Measurements from ENCODE around the gene CFAP57.

- TF ChIP-seq SUZ12 (IDR thresholded peaks at IDR 0.05) (no peak), PKNOX1 (IDR thresholded peaks at IDR 0.05) (no peak), ARNT (IDR thresholded peaks at IDR 0.05) (no peak), NFRKB (IDR thresholded peaks at IDR 0.05) (no peak), SP1 (IDR thresholded peaks at IDR 0.05) (no peak), ELF4 (IDR thresholded peaks at IDR 0.05) (no peak), FOXM1 (IDR thresholded peaks at IDR 0.05; ENCODE audit: borderline replicate concordance) (no peak), FOXK2 (IDR thresholded peaks at IDR 0.05) (no peak), CTBP1 (IDR thresholded peaks at IDR 0.05; ENCODE audit: borderline replicate concordance) (no peak), LEF1 (IDR thresholded peaks at IDR 0.05; ENCODE audit: borderline replicate concordance) (no peak)
These were observed 67.4 kb downstream of the CFAP57 start for GRCh38 chr1:43239484-43239883.
